Loucy (cell line): Measurements from ENCODE around the gene NEK7.
A peak's percentile ranks its signal among the peaks of the same experiment; 100 is the strongest.

Experiments used
- H2AFZ ChIP-seq: fragments of 200-600 bp; sonication (generic); 2 replicates; pipeline ENCODE4 v1.6.0; 2016; ENCODE audit warnings: antibody characterized with exemption, mild to moderate bottlenecking, low read length, moderate library complexity
- H3F3A ChIP-seq: fragments of 200-600 bp; 2 replicates; pipeline ENCODE4 v1.6.0; 2016; ENCODE audit warnings: antibody characterized with exemption, low read depth, mild to moderate bottlenecking
- H3K27me3 ChIP-seq: fragments of 200-600 bp; sonication (generic); 2 replicates; pipeline ENCODE4 v1.6.1; 2014; ENCODE audit warnings: low read length, mild to moderate bottlenecking; ENCODE audit not compliant: insufficient read depth, poor library complexity, severe bottlenecking
- H3K36me3 ChIP-seq: fragments of 200-600 bp; sonication (generic); 2 replicates; pipeline ENCODE4 v1.6.1; 2016; ENCODE audit warnings: low read length; ENCODE audit not compliant: insufficient read depth
- H3K4me1 ChIP-seq: fragments of 200-600 bp; sonication (generic); 2 replicates; pipeline ENCODE4 v1.5.1; 2014; ENCODE audit warnings: low read length, mild to moderate bottlenecking; ENCODE audit not compliant: insufficient read depth, poor library complexity, severe bottlenecking
- H3K4me2 ChIP-seq: fragments of 200-600 bp; sonication (generic); 2 replicates; pipeline ENCODE4 v1.6.0; 2014; ENCODE audit warnings: antibody characterized with exemption, low read length, low read depth, mild to moderate bottlenecking; ENCODE audit not compliant: poor library complexity, severe bottlenecking
- H3K4me3 ChIP-seq: fragments of 200-600 bp; sonication (generic); 2 replicates; pipeline ENCODE4 v1.5.1; 2014; ENCODE audit warnings: low read length, mild to moderate bottlenecking, mixed read lengths; ENCODE audit not compliant: poor library complexity, severe bottlenecking
- H3K79me2 ChIP-seq: fragments of 200-600 bp; sonication (generic); 2 replicates; pipeline ENCODE4 v1.6.1; 2014; ENCODE audit warnings: low read length; ENCODE audit not compliant: insufficient read depth
- H3K9ac ChIP-seq: fragments of 200-600 bp; sonication (generic); 2 replicates; pipeline ENCODE4 v1.6.0; 2014; ENCODE audit warnings: mild to moderate bottlenecking, low read depth, low read length, moderate library complexity; ENCODE audit not compliant: poor library complexity, severe bottlenecking
- H3K9me2 ChIP-seq: fragments of 200-600 bp; sonication (generic); replicated peaks from 2 replicates; pipeline ENCODE4 v1.6.1; 2016; ENCODE audit warnings: low read depth, low read length, mixed read lengths
- H3K9me3 ChIP-seq: fragments of 200-600 bp; sonication (generic); 2 replicates; pipeline ENCODE4 v1.6.1; 2014; ENCODE audit warnings: mild to moderate bottlenecking, antibody characterized with exemption, low read length, low read depth; ENCODE audit not compliant: insufficient read depth
- H4K20me1 ChIP-seq: fragments of 200-600 bp; sonication (generic); 2 replicates; pipeline ENCODE4 v1.6.0; 2014; ENCODE audit warnings: antibody characterized with exemption, low read length, mild to moderate bottlenecking; ENCODE audit not compliant: insufficient read depth, poor library complexity, severe bottlenecking
- CTCF ChIP-seq: fragments of 200-600 bp; sonication (generic); conservative IDR thresholded peaks from 2 replicates; pipeline ENCODE4 v1.5.1; 2014; ENCODE audit warnings: mild to moderate bottlenecking, antibody characterized with exemption, low read length
- EZH2phosphoT487 ChIP-seq: fragments of 200-600 bp; IDR thresholded peaks from 2 replicates; pipeline ENCODE4 v1.6.1; 2018; ENCODE audit warnings: antibody characterized with exemption, mild to moderate bottlenecking, moderate library complexity, borderline replicate concordance

Gene NEK7

DNA sequence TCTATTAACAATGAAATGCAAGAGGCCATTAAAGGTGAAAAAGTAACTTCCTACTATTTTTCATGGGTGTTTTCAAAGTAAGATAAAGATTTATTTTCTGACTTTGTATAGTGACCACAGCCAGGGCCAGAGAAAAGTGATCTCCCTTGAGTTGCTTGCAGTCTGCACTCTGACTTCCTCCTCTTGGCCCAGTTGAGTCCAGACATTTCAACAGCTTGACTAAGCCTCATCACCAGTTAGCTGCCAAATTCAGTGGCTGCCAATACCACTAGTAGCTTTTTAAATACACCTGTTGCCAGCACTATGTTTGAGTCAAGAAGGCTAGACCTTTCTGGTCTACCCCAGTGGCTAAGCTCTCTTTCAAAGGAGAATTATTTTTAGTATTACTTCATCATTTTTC, 3.7 kb upstream of the NEK7 start:
- Histone ChIP-seq H2AFZ (peak overlapping the region; percentile 0; the same call in 1 of the 2 replicates), H3K9ac (no peak overlapping the region), H3K4me2 (peak overlapping the region; percentile 39), H3K4me1 (peaks cover 45% of the 10 kb centered on the region), H4K20me1 (peaks cover 2% of the 10 kb centered on the region), H3K4me3 (no peak overlapping the region), H3K27me3 (no peaks in the 10 kb centered on the region), H3K9me3 (no peaks in the 10 kb centered on the region), H3K79me2 (peaks cover 17% of the 10 kb centered on the region), H3K9me2 (no peaks in the 10 kb centered on the region), H3F3A (no peaks in the 10 kb centered on the region), H3K36me3 (no peaks in the 10 kb centered on the region)
- TF ChIP-seq EZH2phosphoT487 (no peak), CTCF (no peak)

GRCh38 chr1:198153804-198154203, 3.0 kb upstream of the NEK7 start:
- Histone ChIP-seq H3K27me3 (no peaks in the 10 kb centered on the region), H3K4me1 (peaks cover 52% of the 10 kb centered on the region), H3K4me2 (no peak overlapping the region), H3F3A (no peaks in the 10 kb centered on the region), H3K9me3 (no peaks in the 10 kb centered on the region), H3K4me3 (no peak overlapping the region), H4K20me1 (peaks cover 4% of the 10 kb centered on the region), H2AFZ (peak overlapping the region; percentile 5; the same call in 1 of the 2 replicates), H3K36me3 (no peaks in the 10 kb centered on the region), H3K79me2 (peaks cover 24% of the 10 kb centered on the region), H3K9me2 (no peaks in the 10 kb centered on the region), H3K9ac (no peak overlapping the region)
- no peak for TF ChIP-seq CTCF
- TF ChIP-seq EZH2phosphoT487: no peak

GRCh38 chr1:198155253-198155652, 1.5 kb upstream of the NEK7 start:
- no peaks in the 10 kb centered on the region for H3K9me3 ChIP-seq
- no peaks in the 10 kb centered on the region for H3K27me3 ChIP-seq
- no peak overlapping the region for H3K9ac ChIP-seq
- peaks cover 15% of the 10 kb centered on the region for H4K20me1 ChIP-seq
- no peaks in the 10 kb centered on the region for H3K9me2 ChIP-seq
- peaks cover 54% of the 10 kb centered on the region for H3K4me1 ChIP-seq
- no peaks in the 10 kb centered on the region for H3F3A ChIP-seq
- H3K4me2 ChIP-seq: no peak overlapping the region
- no peak overlapping the region for H3K4me3 ChIP-seq
- peaks cover 39% of the 10 kb centered on the region for H3K79me2 ChIP-seq
- TF ChIP-seq CTCF: no peak
- TF ChIP-seq EZH2phosphoT487: no peak
- no peak overlapping the region for H2AFZ ChIP-seq
- no peaks in the 10 kb centered on the region for H3K36me3 ChIP-seq
